Measurements from ENCODE around the gene GAREM1. TPM values are rescaled to one million over a fixed set of nuclear protein-coding genes. Genes with fewer than 3 reads are reported as not detected.

Gene GAREM1
- total RNA-seq, 1 experiment from 2014 or later, result 11.1 TPM

DNA sequence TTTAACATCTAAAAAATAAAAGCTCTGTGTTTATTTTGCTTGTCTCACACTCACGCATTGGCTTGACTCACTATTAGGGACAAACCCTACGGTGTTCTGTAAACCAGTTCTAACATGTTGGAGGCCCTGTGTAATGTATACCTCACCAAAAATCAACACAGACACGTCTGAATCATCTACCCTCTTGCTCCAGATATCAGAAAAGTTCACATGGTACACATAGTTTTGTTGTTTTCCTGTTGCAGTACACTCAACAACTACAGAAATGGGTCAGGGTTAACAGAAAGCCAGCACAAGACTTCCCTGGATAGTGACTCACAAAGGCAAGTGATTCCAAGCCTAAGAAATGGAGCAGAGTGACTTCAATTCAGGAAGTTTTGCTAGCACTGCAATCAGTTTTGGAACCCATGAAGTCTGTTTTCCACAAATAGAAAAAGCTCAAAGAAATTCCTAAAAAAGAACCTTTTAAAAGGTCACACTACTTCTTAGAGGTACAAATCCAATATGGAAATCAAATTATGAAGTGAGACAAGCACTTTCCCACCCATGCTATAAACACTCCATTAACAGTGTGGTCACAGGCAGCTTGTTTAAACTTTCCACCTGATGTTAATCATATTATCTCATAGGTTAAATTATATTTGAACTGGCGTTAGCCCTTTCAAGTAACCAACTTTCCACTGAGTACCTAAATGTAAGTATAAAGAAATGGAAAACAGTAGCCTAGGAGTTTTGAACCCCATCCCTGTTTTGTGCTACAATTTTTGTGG lies 87.4 kb downstream of the GAREM1 start (continued):
- TF ChIP-seq, protein P1, sequence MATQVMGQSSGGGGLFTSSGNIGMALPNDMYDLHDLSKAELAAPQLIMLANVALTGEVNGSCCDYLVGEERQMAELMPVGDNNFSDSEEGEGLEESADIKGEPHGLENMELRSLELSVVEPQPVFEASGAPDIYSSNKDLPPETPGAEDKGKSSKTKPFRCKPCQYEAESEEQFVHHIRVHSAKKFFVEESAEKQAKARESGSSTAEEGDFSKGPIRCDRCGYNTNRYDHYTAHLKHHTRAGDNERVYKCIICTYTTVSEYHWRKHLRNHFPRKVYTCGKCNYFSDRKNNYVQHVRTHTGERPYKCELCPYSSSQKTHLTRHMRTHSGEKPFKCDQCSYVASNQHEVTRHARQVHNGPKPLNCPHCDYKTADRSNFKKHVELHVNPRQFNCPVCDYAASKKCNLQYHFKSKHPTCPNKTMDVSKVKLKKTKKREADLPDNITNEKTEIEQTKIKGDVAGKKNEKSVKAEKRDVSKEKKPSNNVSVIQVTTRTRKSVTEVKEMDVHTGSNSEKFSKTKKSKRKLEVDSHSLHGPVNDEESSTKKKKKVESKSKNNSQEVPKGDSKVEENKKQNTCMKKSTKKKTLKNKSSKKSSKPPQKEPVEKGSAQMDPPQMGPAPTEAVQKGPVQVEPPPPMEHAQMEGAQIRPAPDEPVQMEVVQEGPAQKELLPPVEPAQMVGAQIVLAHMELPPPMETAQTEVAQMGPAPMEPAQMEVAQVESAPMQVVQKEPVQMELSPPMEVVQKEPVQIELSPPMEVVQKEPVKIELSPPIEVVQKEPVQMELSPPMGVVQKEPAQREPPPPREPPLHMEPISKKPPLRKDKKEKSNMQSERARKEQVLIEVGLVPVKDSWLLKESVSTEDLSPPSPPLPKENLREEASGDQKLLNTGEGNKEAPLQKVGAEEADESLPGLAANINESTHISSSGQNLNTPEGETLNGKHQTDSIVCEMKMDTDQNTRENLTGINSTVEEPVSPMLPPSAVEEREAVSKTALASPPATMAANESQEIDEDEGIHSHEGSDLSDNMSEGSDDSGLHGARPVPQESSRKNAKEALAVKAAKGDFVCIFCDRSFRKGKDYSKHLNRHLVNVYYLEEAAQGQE (IDR thresholded peaks at IDR 0.05; ENCODE audit: low read depth), result no peak
- no peak for TF ChIP-seq POLR2A (IDR thresholded peaks at IDR 0.05; ENCODE audit: borderline replicate concordance, extremely low read depth, insufficient read depth, insufficient read length)
- TF ChIP-seq TCF7L2 (IDR thresholded peaks at IDR 0.05; ENCODE audit: borderline replicate concordance, extremely low read depth, insufficient read depth, insufficient read length), result no peak
- TF ChIP-seq SIN3A (IDR thresholded peaks at IDR 0.05; ENCODE audit: low read depth), result peak; percentile 24; the same call in 1 of the 2 replicates
- TF ChIP-seq EZH2phosphoT487 (IDR thresholded peaks at IDR 0.05; ENCODE audit: borderline replicate concordance), result no peak
- no peak for TF ChIP-seq EGR1 (IDR thresholded peaks at IDR 0.05; ENCODE audit: low read depth)
- no peak for TF ChIP-seq YY1 (IDR thresholded peaks at IDR 0.05; ENCODE audit: extremely low read depth, insufficient replicate concordance, low read depth, low read length)
- no peak for TF ChIP-seq ATF3 (IDR thresholded peaks at IDR 0.05)
- TF ChIP-seq RAD21 (IDR thresholded peaks at IDR 0.05; ENCODE audit: low read depth), result peak; percentile 13; the same call in 1 of the 2 replicates
- TF ChIP-seq ZNF274 (IDR thresholded peaks at IDR 0.05; ENCODE audit: low read depth, low read length), result no peak

DNA sequence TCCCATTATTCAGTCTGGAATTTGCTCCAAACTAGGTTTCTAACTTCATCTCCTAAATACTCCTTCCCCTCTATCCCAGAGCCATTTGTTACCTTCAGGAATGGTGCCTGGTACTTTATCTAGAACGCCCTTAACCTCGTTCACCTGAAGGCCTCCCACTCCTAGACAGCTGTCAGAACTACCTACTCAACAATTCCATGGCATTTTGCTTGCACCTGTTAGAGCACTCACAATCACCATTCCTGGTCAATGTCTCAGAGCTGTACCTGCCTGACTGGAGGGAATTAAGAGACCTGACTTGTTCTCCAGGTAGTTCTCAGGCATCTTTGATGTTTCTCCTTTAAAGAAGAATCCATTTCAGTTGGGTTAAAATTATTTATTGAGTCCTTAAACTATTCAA lies 88.9 kb downstream of the GAREM1 start:
- Histone ChIP-seq H3K27ac (ENCODE audit: low read depth, low read length) (no peak overlapping the region), H2AFZ (ENCODE audit: low read depth, low read length, poor library complexity, severe bottlenecking) (no peak overlapping the region), H4K20me1 (ENCODE audit: insufficient read depth) (no peaks in the 10 kb centered on the region), H3K79me2 (ENCODE audit: insufficient read depth, low read length) (no peaks in the 10 kb centered on the region), H3K9me3 (ENCODE audit: control insufficient read depth in 1 of 2, insufficient read depth in 1 of 2, low read depth in 1 of 2, low read length in 2 of 2) (no peaks in the 10 kb centered on the region), H3K4me1 (ENCODE audit: control insufficient read depth in 1 of 2, insufficient read depth in 2 of 2, low read length in 2 of 2) (peaks cover 3 to 30% of the 10 kb centered on the region in 2 experiments), H3K36me3 (ENCODE audit: control insufficient read depth in 1 of 2, insufficient read depth in 2 of 2, low read length in 2 of 2) (no peaks in the 10 kb centered on the region), H3K27me3 (ENCODE audit: insufficient read depth, low read length) (no peaks in the 10 kb centered on the region), H3K9ac (ENCODE audit: low read length) (no peak overlapping the region), H3K4me3 (replicated peaks in 1 of 2; ENCODE audit: low read depth in 1 of 2, low read length in 2 of 2) (no peak overlapping the region), H3K9me2 (ENCODE audit: insufficient read depth) (no peaks in the 10 kb centered on the region), H3K4me2 (ENCODE audit: low read length) (no peak overlapping the region)
- ATAC-seq (no peak), DNase-seq (ENCODE audit: low read depth, low spot score) (no peak)
- RAD21 ChIA-PET (ENCODE audit: low non-redundant PET in 1 of 2, low total read pairs in 2 of 2, uncharacterized antibody in 2 of 2, unreplicated experiment in 2 of 2), result no interaction called here
- CTCF ChIA-PET, result no interaction called here
- POLR2A ChIA-PET, result no interaction called here
- no TSS peak for BruUV-seq (replicated peaks)
- intact Hi-C loops (cut with micrococcal nuclease), result loop anchor here (5.0 kb wide), 1 partner anchor 86 kb away; no protein-coding TSS in a partner anchor
- TF ChIP-seq CEBPB (IDR thresholded peaks at IDR 0.05; ENCODE audit: low read depth), result no peak
- TF ChIP-seq ELF1 (IDR thresholded peaks at IDR 0.05; ENCODE audit: borderline replicate concordance, low read depth), result no peak
- TF ChIP-seq CBX3 (IDR thresholded peaks at IDR 0.05; ENCODE audit: low read depth), result no peak
- no peak for TF ChIP-seq ATF3 (IDR thresholded peaks at IDR 0.05)
- TF ChIP-seq EZH2 (IDR thresholded peaks at IDR 0.05), result no peak
- TF ChIP-seq ZNF274 (IDR thresholded peaks at IDR 0.05; ENCODE audit: low read depth, low read length), result no peak
- TF ChIP-seq, protein P1 (IDR thresholded peaks at IDR 0.05; ENCODE audit: low read depth), result no peak
- TF ChIP-seq SRF (IDR thresholded peaks at IDR 0.05; ENCODE audit: low read depth), result no peak
- TF ChIP-seq RAD21 (IDR thresholded peaks at IDR 0.05; ENCODE audit: low read depth), result no peak
- TF ChIP-seq TCF7L2 (IDR thresholded peaks at IDR 0.05; ENCODE audit: borderline replicate concordance, extremely low read depth, insufficient read depth, insufficient read length), result no peak
- no peak for TF ChIP-seq EGR1 (IDR thresholded peaks at IDR 0.05; ENCODE audit: low read depth)
- TF ChIP-seq POLR2AphosphoS5 (IDR thresholded peaks at IDR 0.05; ENCODE audit: low read depth, low read length), result no peak

Measured in HCT116 (cell line).